Liver (tissue), 9 donors: ENCODE data around the gene KSR1. TPM values are rescaled to one million over a fixed set of nuclear protein-coding genes. Genes with fewer than 3 reads are reported as not detected.
"Not testable (repeated sequence)": the region's sequence is repeated elsewhere in the genome, so short reads cannot be mapped to it uniquely, and the experiment has no call there.

Experiments
- DNase-seq: peaks from one replicate; pipeline ENCODE4 v3.0.0-alpha.2; 2017; ENCODE audit warnings: low spot score
- H3K27ac ChIP-seq, 2 donors: one replicate each; pipeline ENCODE4 v1.7.0; 2013; ENCODE audit warnings: inconsistent platforms in 2 of 2, low read length in 2 of 2, control low read depth in 1 of 2, low read depth in 1 of 2, mild to moderate bottlenecking in 1 of 2
- H3K27me3 ChIP-seq, 4 donors: one replicate each; pipeline versions ENCODE4 v1.6.1 to v1.7.0; 2013; ENCODE audit warnings: low read length in 3 of 4, inconsistent platforms in 1 of 4, mild to moderate bottlenecking in 1 of 4, moderate library complexity in 1 of 4; ENCODE audit not compliant: control insufficient read depth in 4 of 4, insufficient read depth in 4 of 4
- H3K36me3 ChIP-seq, 4 donors: one replicate each; pipeline versions ENCODE4 v1.6.1 to v1.7.0; 2013; ENCODE audit warnings: low read length in 3 of 4, mild to moderate bottlenecking in 3 of 4, low read depth in 1 of 4, moderate library complexity in 1 of 4; ENCODE audit not compliant: control insufficient read depth in 4 of 4, insufficient read depth in 3 of 4
- H3K4me1 ChIP-seq, 4 donors: one replicate each; pipeline versions ENCODE4 v1.6.1 to v1.7.0; 2013; ENCODE audit warnings: low read length in 3 of 4, mild to moderate bottlenecking in 3 of 4, moderate library complexity in 1 of 4; ENCODE audit not compliant: control insufficient read depth in 4 of 4, insufficient read depth in 4 of 4
- H3K4me3 ChIP-seq, 3 donors: one replicate each; pipeline versions ENCODE4 v1.6.1 to v1.7.0; 2013; ENCODE audit warnings: low read length in 3 of 3, control low read depth in 1 of 3, low read depth in 1 of 3, mild to moderate bottlenecking in 1 of 3
- H3K9ac ChIP-seq, 2 donors: one replicate each; pipeline ENCODE4 v1.7.0; 2013; ENCODE audit warnings: low read length in 2 of 2, mild to moderate bottlenecking in 2 of 2, moderate library complexity in 2 of 2, control low read depth in 1 of 2, low read depth in 1 of 2
- H3K9me3 ChIP-seq, 4 donors: one replicate each; pipeline versions ENCODE4 v1.6.1 to v1.7.0; 2013; ENCODE audit warnings: low read length in 3 of 4; ENCODE audit not compliant: control insufficient read depth in 4 of 4
- EGR1 ChIP-seq, 2 donors: IDR thresholded peaks; 2 replicates each; pipeline ENCODE4 v1.6.1; 2016 to 2018; ENCODE audit warnings: antibody characterized with exemption in 2 of 2, low read depth in 2 of 2
- GABPA ChIP-seq, 2 donors: IDR thresholded peaks in 1 of 2; conservative IDR thresholded peaks in 1 of 2; 2 replicates each; pipeline ENCODE4 v1.6.1; 2016; ENCODE audit warnings: antibody characterized with exemption in 2 of 2, mild to moderate bottlenecking in 1 of 2, moderate library complexity in 1 of 2
- HNF4A ChIP-seq, 2 donors: conservative IDR thresholded peaks; 2 replicates each; pipeline ENCODE4 v1.6.1; 2016; ENCODE audit warnings: antibody characterized with exemption in 2 of 2, mild to moderate bottlenecking in 2 of 2
- HNF4G ChIP-seq: IDR thresholded peaks from 2 replicates; pipeline ENCODE4 v1.6.1; 2016; ENCODE audit warnings: antibody characterized with exemption
- JUND ChIP-seq, 2 donors: IDR thresholded peaks; 2 replicates each; pipeline ENCODE4 v1.6.1; 2016; ENCODE audit warnings: antibody characterized with exemption in 2 of 2
- MAX ChIP-seq: IDR thresholded peaks from 2 replicates; pipeline ENCODE4 v1.6.1; 2016; ENCODE audit warnings: antibody characterized with exemption
- RAD21 ChIP-seq, 2 donors: IDR thresholded peaks; 2 replicates each; pipeline ENCODE4 v1.6.1; 2016; ENCODE audit warnings: antibody characterized with exemption in 2 of 2, mild to moderate bottlenecking in 2 of 2
- REST ChIP-seq: IDR thresholded peaks from 2 replicates; pipeline ENCODE4 v1.6.1; 2016; ENCODE audit warnings: antibody characterized with exemption, mild to moderate bottlenecking
- RXRA ChIP-seq, 2 donors: IDR thresholded peaks; 2 replicates each; pipeline ENCODE4 v1.6.1; 2017 to 2018; ENCODE audit warnings: antibody characterized with exemption in 2 of 2, mild to moderate bottlenecking in 1 of 2
- SP1 ChIP-seq: IDR thresholded peaks from 2 replicates; pipeline ENCODE4 v1.6.1; 2018; ENCODE audit warnings: antibody characterized with exemption, mild to moderate bottlenecking
- TAF1 ChIP-seq: conservative IDR thresholded peaks from 2 replicates; pipeline ENCODE4 v1.6.1; 2016; ENCODE audit warnings: antibody characterized with exemption, mild to moderate bottlenecking
- YY1 ChIP-seq: IDR thresholded peaks from 2 replicates; pipeline ENCODE4 v1.6.1; 2016; ENCODE audit warnings: antibody characterized with exemption, mild to moderate bottlenecking
- WGBS: extraction: QIAGEN DNeasy Blood & Tissue Kit; methylation state at CpG from one replicate; pipeline ENCODE4 v1.1.7; 2013; 5-methylcytosine and 5-hydroxymethylcytosine counted together
- polyA plus RNA-seq, 2 donors: library from polyadenylated mRNA; stranded (reverse) in 1 of 2; unstranded in 1 of 2; fragments of 200-250 nt in 1 of 2; fragments of >200 nt in 1 of 2; fragmentation: Nextera tagmentation in 1 of 2; extraction: Ambion mirVana in 1 of 2; gene quantifications; one replicate each; pipeline versions ENCODE4 v1.2.1 to v1.2.3, GENCODE V29; 2013 to 2015
- total RNA-seq, 2 donors: library from RNA; depleted of rRNA; stranded (reverse); fragments of >200 nt; gene quantifications; one replicate each; pipeline ENCODE4 v1.2.3, GENCODE V29; 2014
- TF ChIP-seq, protein P1 (sequence below): IDR thresholded peaks from 2 replicates; pipeline ENCODE4 v1.6.1; 2016; ENCODE audit warnings: antibody characterized with exemption
- TF ChIP-seq, protein P2 (sequence below): IDR thresholded peaks from 2 replicates; pipeline ENCODE4 v1.6.1; 2016; ENCODE audit warnings: antibody characterized with exemption
- donor health status: healthy.
- donor health status: healthy.
- donor health status: healthy.
- donor health status: healthy.
- donor health status: healthy.

Gene KSR1
- total and polyA plus RNA-seq, 4 donors = 1.2 to 9.0 (median 4.1) TPM

- Histone ChIP-seq H3K36me3 (no peaks in the 10 kb centered on the region), H3K27ac (no peak overlapping the region), H3K27me3 (no peaks in the 10 kb centered on the region), H3K4me3 (no peak overlapping the region), H3K9ac (no peak overlapping the region), H3K4me1 (peaks cover 4 to 25% (median 19%) of the 10 kb centered on the region in 4 donors), H3K9me3 (no peaks in the 10 kb centered on the region)
- TF ChIP-seq, protein P1, sequence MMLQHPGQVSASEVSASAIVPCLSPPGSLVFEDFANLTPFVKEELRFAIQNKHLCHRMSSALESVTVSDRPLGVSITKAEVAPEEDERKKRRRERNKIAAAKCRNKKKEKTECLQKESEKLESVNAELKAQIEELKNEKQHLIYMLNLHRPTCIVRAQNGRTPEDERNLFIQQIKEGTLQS = peak; percentile 19
- no peak for TF ChIP-seq REST
- 97% methylated on average over 4 of the region's 4 CpGs for WGBS
- no peak for DNase-seq
Measured at GRCh38 chr17:27463235-27463677, 7.0 kb downstream of the KSR1 start.

- not testable (repeated sequence) for H3K27me3 ChIP-seq, H3K4me3 ChIP-seq, DNase-seq, H3K27ac ChIP-seq, H3K9ac ChIP-seq, H3K36me3 ChIP-seq, H3K9me3 ChIP-seq
- H3K4me1 ChIP-seq = peaks cover 4 to 21% (median 17%) of the 10 kb centered on the region in 4 donors
- 90% methylated on average over 3 of the region's 3 CpGs for WGBS
Measured at GRCh38 chr17:27464019-27464418, 7.8 kb downstream of the KSR1 start.

DNA sequence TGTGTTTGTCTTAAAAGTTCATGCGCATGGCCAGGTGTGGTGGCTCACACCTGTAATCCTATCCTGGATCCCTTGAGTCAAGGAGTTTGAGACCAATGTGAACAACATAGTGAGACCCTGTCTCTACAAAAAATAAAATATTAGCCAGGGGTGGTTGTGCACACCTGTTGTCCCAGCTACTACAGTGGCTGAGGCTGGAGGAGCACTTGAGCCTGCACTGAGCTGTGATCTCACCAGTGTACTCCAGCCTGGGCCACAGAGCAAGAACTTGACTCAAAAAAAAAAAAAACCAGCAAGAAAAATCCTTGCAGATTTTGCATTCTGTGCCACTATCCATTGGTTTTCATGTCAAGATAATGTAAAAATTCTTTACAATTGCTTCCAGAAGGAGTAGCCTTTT is 8.2 kb downstream of the KSR1 start:
- peaks cover 4 to 18% (median 13%) of the 10 kb centered on the region in 4 donors for H3K4me1 ChIP-seq
- no peak for DNase-seq
- H3K27ac ChIP-seq = no peak overlapping the region
- H3K9me3 ChIP-seq = no peaks in the 10 kb centered on the region
- H3K36me3 ChIP-seq = no peaks in the 10 kb centered on the region
- no peaks in the 10 kb centered on the region for H3K27me3 ChIP-seq
- 100% methylated on average over 1 of the region's 1 CpG for WGBS
- H3K9ac ChIP-seq = no peak overlapping the region
- TF ChIP-seq SP1 (no peak), RXRA (IDR thresholded peaks at IDR 0.05) (no peak), MAX (no peak), TAF1 (no peak), REST (no peak), JUND (IDR thresholded peaks at IDR 0.05) (no peak), RAD21 (IDR thresholded peaks at IDR 0.05) (no peak), GABPA (IDR thresholded peaks at IDR 0.05 in 1 of 2, conservative IDR thresholded peaks at IDR 0.05 in 1 of 2) (no peak), HNF4A (conservative IDR thresholded peaks at IDR 0.05) (no peak), YY1 (no peak), HNF4G (no peak), EGR1 (IDR thresholded peaks at IDR 0.05; ENCODE audit: low read depth in 2 of 2) (no peak)
- TF ChIP-seq, protein P1 = no peak
- TF ChIP-seq, protein P2, sequence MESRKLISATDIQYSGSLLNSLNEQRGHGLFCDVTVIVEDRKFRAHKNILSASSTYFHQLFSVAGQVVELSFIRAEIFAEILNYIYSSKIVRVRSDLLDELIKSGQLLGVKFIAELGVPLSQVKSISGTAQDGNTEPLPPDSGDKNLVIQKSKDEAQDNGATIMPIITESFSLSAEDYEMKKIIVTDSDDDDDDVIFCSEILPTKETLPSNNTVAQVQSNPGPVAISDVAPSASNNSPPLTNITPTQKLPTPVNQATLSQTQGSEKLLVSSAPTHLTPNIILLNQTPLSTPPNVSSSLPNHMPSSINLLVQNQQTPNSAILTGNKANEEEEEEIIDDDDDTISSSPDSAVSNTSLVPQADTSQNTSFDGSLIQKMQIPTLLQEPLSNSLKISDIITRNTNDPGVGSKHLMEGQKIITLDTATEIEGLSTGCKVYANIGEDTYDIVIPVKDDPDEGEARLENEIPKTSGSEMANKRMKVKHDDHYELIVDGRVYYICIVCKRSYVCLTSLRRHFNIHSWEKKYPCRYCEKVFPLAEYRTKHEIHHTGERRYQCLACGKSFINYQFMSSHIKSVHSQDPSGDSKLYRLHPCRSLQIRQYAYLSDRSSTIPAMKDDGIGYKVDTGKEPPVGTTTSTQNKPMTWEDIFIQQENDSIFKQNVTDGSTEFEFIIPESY = no peak
- no peak overlapping the region for H3K4me3 ChIP-seq

GRCh38 chr17:27465875-27466274 is 9.6 kb downstream of the KSR1 start:
- not testable (repeated sequence) for DNase-seq, H3K9ac ChIP-seq, H3K36me3 ChIP-seq, H3K9me3 ChIP-seq, H3K27me3 ChIP-seq, H3K4me3 ChIP-seq, H3K4me1 ChIP-seq, H3K27ac ChIP-seq
- WGBS = 82% methylated on average over 2 of the region's 2 CpGs
